GM10847 (cell line): ENCODE measurements around the gene WDR37.

Experiments used
- POLR2A ChIP-seq: IDR thresholded peaks from 2 replicates; pipeline ENCODE4 v1.6.1; 2011; ENCODE audit not compliant: insufficient read length; ENCODE audit errors: extremely low read depth

The WDR37 gene

DNA sequence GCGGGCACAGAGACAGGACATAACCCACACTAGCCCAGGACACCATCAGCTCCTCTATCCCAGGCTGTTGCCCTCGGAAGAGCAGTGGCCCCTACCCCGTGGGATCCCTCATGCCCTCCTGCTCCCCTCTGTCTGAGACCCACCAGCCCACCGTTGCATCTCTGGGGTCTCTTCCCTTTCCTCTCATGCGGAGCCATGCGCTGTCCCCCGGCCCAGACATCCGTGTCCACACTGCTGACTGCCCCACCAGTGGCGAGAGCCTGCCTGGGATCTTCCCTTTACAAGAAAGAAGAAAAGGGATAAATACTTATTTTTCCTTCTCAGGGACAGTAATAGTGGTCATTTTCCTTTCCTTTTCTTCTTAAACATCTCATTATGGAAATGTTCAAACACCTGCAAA lies 115.4 kb downstream of the WDR37 start:
- TF ChIP-seq POLR2A: no peak

- TF ChIP-seq POLR2A: no peak
Observed at GRCh38 chr10:1172256-1172984, 116.2 kb downstream of the WDR37 start.

GRCh38 chr10:1173091-1173490 lies 116.9 kb downstream of the WDR37 start:
- no peak for TF ChIP-seq POLR2A

GRCh38 chr10:1174022-1174421 lies 117.8 kb downstream of the WDR37 start:
- no peak for TF ChIP-seq POLR2A

GRCh38 chr10:1175956-1176565 lies 119.9 kb downstream of the WDR37 start:
- TF ChIP-seq POLR2A: no peak

DNA sequence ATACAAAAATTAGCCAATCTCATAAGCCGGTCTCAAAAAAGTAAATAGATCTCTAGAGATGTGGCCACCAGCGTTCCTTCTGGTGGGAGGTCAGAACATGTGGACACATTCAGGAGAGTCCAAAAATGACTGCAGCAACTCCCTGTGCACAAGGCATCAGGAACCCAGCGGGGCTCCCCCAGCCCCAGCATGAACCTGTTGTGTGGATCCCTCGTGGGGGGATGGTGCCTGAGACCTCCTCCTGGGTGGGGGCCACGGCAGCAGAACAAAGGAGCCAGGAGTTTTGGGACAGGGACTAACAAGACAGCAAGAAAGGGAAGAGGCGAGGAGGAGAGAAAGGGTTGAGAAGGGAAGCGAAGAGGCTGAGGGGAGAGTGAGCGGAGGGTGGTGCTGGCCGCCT lies 121.8 kb downstream of the WDR37 start:
- TF ChIP-seq POLR2A: no peak

- TF ChIP-seq POLR2A: no peak
Observed at GRCh38 chr10:1178506-1178905, 122.3 kb downstream of the WDR37 start.

DNA sequence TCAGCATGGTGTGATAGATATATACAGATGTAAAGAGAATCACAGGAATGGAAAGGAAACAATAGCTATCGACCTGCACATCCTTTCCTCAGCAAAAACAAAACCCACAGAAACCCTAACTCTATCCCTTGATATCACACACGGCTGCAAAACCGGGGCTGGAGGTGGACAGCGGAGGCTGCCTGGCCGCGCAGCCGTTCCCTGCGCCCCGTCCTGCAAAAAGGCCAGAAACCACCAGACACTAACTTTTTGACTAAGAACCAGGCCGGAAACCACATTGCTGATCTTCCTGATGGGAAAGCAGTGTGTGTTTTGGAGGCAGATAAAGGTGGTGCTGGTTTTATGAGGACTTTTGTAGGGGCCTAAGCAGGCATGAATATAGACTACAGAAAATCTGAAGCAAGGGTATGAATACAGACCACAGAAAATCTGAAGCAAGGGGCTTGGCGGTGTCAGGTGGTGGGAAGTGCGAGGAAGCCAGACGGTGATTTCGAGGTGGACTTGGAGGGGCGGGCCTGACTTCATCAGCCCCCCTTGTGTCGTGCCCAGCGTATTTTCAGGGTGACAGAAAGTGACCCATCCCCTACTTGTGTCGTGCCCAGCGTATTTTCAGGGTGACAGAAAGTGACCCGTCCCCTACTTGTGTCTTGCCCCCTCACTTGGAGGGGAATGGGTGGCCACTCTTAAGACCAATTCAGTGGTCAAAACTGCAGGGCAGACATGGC lies 123.3 kb downstream of the WDR37 start:
- no peak for TF ChIP-seq POLR2A

DNA sequence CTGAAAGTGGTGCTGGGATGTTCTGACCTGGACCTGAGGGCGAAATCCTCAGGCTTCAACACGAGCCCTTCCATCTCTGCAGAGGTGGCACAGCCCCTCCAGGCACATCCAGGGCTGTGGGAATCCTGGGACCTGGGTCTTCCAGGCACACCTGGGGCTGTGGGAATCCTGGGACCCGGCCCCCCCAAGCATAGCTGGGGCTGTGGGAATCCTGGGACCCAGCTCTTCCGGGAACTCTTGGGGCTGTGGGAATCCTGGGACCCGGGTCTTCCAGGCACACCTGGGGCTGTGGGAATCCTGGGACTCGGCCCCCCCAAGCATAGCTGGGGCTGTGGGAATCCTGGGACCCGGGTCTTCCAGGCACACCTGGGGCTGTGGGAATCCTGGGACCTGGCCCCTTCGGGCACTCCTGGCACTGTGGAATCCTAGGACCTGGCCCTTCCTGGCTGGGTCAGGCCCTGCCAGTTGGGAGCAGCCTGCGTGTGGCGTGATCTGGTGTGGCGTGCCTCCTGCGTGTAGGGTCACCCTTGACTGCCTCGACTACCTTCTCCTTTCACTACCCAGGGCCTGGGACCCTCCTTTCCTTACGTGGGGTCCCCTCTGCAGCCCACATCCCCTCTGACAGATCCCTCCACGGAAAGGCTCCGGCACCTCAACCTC lies 124.0 kb downstream of the WDR37 start:
- TF ChIP-seq POLR2A: no peak

- no peak for TF ChIP-seq POLR2A
Observed at GRCh38 chr10:1180836-1181235, 124.7 kb downstream of the WDR37 start.
